GM18517 (cell line): ENCODE data around the gene CARD11.

Experiments
- ATAC-seq: cut with Tn5 transposase; IDR thresholded peaks from one replicate; pipeline ENCODE4 v1.9.1; 2021; ENCODE audit warnings: mild to moderate bottlenecking, moderate library complexity; ENCODE audit not compliant: unreplicated experiment

CARD11 gene

GRCh38 chr7:2983586-2983985, 60.1 kb downstream of the CARD11 start:
- ATAC-seq: no peak

GRCh38 chr7:2982831-2983230, 60.8 kb downstream of the CARD11 start:
- no peak for ATAC-seq

- no peak for ATAC-seq
These were observed 61.3 kb downstream of the CARD11 start for GRCh38 chr7:2982401-2982800.

GRCh38 chr7:2981103-2981480, 62.6 kb downstream of the CARD11 start:
- ATAC-seq: no peak

- no peak for ATAC-seq
These were observed 63.1 kb downstream of the CARD11 start for GRCh38 chr7:2980401-2981102.

GRCh38 chr7:2979951-2980350, 63.7 kb downstream of the CARD11 start:
- ATAC-seq: no peak

- no peak for ATAC-seq
These were observed 64.5 kb downstream of the CARD11 start for GRCh38 chr7:2979201-2979631.

GRCh38 chr7:2978408-2978807, 65.3 kb downstream of the CARD11 start:
- ATAC-seq: peak; percentile 83

GRCh38 chr7:2975821-2976371, 67.8 kb downstream of the CARD11 start:
- ATAC-seq: no peak

- ATAC-seq: no peak
These were observed 69.4 kb downstream of the CARD11 start for GRCh38 chr7:2974093-2974819.

- ATAC-seq: no peak
These were observed 70.9 kb downstream of the CARD11 start for GRCh38 chr7:2972835-2973161.

- ATAC-seq: no peak
These were observed 71.5 kb downstream of the CARD11 start for GRCh38 chr7:2971914-2972834.

GRCh38 chr7:2970861-2971260, 72.8 kb downstream of the CARD11 start:
- ATAC-seq: no peak

- ATAC-seq: no peak
These were observed 73.4 kb downstream of the CARD11 start for GRCh38 chr7:2970307-2970664.

- ATAC-seq: no peak
These were observed 74.0 kb downstream of the CARD11 start for GRCh38 chr7:2969398-2970306.

- ATAC-seq: no peak
These were observed 74.9 kb downstream of the CARD11 start for GRCh38 chr7:2968616-2969397.

GRCh38 chr7:2968176-2968575, 75.5 kb downstream of the CARD11 start:
- no peak for ATAC-seq

GRCh38 chr7:2967705-2968104, 76.0 kb downstream of the CARD11 start:
- no peak for ATAC-seq

- ATAC-seq: no peak
These were observed 76.4 kb downstream of the CARD11 start for GRCh38 chr7:2967253-2967652.
